GM18519 (cell line): Measurements from ENCODE around the gene LEFTY1.
"Not testable (repeated sequence)": the region's sequence is repeated elsewhere in the genome, so short reads cannot be mapped to it uniquely, and the experiment has no call there.

ENCODE experiments used
- ATAC-seq: cut with Tn5 transposase; IDR thresholded peaks from one replicate; pipeline ENCODE4 v1.9.1; 2021; ENCODE audit warnings: mild to moderate bottlenecking, moderate library complexity; ENCODE audit not compliant: unreplicated experiment, low FRiP score

LEFTY1 gene

DNA sequence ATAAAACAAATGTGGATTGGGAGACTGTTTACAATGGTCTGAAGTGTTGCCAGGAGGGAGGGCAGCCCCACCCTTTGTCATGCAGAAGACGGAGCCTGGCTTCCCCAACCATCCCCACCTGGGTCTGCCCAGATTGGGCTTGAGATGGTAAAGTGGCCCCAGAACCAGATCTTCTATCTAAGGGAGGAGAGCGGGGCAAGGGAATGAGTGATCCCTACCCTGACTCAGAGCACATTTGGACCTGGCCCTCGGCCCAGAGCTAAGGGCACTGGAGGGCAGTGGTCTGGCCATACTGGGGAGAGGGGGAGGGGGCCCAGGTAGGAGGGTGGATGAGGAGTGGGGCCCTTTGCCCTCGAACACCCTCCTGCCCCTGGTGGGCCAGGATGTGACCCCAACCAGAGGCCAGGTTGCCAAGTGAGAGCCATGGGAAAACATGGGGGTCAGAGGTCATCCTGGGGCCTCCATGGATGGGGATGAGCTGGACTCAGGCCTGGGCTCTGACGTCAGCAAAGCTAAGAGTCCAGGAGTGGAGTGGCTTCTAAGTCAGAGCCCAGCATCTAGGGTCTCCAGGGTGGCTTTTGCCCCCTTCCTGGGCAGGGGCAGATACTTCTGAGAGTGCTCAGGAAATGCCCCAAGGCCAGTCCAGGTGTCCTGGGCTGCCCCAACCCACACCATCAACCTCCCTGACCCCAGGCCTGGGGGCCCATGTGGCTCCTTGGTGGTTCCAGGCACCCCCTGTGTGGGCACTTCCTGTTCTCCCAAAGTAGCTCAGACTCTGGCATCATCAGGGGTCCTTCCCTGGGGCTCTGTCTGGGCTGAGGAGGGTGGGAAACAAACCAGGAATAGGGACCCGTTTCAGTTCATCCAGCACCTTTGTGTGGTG, 1.6 kb upstream of the LEFTY1 start:
- ATAC-seq = no peak

DNA sequence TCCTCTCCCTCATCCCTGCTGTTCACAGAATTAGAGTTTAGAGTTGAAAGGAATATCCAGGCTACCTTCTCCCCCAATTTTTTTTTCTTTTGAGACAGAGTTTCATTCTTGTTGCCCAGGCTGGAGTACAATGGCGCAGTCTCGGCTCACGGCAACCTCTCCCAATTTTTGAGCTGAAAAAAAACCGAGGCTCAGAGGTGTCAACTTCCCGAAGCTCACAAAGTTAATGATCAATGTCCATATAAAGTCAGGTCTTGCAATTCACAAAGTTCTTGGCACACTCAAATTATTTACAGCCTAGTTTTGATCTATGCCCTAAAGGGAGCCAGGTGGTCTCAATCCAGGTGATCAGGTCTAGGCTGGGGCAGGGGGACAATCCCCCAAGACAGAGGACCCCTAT, 797 bp upstream of the LEFTY1 start:
- no peak for ATAC-seq

DNA sequence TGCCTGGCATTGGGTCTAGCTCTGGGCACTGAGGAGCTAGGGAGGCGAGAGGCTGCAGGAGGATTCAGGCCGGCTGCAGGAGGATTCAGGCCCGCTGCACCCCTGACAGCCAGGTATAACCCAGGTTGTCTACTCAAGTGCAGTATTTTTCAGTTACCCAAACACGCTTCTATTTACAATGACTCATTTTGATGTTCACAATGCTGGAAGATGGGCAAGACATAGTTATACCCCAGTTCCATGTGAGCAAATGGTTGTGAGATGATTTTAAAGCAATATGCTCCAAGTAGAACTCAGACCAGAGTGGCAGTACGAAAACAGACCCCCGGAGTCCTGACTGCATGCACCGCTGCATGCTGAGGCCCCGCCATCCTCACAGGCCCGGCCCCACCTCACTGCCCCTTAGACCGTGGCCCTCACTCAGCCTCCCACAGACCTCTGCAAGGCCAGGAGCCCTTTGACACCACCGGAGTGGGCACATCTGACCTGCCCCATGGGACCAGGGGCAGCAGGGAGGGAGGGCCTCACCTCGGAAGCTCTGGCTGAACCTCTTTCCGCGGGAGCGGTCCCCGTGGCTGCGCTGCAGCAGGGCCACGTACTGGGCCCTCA, 553 bp downstream of the LEFTY1 start:
- ATAC-seq = no peak

- not testable (repeated sequence) for ATAC-seq
These were observed 1.2 kb downstream of the LEFTY1 start for GRCh38 chr1:225887554-225888288.

- ATAC-seq = no peak
These were observed 2.0 kb downstream of the LEFTY1 start for GRCh38 chr1:225887030-225887314.

DNA sequence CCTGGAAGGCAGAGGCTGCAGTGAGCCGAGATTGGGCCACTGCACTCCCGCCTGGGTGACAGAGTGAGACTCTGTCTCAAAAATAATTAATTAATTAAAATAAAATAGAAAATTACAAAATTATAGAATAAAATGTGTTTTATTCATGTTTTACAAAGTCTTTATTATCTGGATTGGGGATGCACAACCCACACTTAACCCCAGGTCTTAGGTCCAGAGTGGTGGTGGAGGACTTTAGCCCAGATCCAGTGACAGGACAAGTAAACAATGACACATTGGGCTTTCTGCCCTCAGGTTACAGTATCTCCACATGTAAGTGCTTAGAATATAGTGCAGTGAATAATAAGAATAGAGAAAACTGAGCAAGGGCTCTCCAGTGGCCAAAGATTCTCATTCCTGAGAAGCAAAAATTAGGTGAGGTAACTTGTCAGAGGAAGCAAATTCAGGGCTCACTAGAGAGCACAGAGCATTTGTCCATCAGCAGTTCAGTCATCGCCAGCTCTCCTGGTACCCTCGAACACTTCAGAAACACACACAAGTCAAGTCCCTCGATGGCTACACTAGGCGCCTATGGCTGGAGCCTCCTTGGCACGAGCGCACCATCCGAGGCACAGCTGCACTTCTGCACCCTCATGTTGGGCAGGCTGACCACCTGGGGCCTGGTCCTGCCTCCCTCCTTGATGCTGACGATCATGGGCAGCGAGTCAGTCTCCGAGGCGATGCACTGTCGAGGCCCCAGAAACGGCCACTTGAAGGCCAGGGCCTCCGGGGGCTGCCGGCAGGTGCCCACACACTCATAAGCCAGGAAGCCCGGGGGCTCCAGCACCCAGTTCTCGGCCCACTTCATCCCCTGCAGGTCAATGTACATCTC, 2.6 kb downstream of the LEFTY1 start:
- no peak for ATAC-seq

- no peak for ATAC-seq
These were observed 3.6 kb downstream of the LEFTY1 start for GRCh38 chr1:225885336-225885735.

DNA sequence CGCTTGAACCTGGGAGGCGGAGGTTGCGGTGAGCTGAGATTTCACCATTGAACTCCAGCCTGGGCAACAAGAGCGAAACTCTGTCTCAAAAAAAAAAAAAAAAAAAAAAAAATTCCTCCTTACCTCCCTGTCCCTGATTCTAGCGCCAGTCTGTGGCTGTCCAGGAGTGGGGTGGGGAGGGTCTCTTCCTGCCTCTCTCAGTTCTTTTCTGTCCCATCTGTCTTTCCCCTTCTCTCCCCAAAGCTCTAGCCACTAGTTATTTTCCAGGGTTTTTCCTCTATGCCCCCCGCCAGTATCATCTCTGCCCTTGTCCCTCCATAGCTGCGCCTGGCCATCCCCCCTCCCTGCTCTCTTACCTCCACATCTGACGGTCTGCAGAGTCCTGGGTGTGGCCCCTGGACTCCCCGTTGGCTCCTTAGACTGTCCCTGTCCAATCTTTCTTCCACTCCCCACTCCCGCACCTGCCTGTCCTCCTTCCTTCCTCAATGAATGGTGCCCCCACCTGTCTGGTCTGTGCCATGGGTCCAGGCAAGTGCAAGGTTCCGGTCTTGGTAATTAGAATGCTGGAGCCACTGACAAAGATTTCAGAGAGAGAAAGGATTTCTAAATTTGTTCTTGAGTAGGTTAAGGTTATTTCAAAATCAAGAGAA, 5.2 kb downstream of the LEFTY1 start:
- no peak for ATAC-seq

DNA sequence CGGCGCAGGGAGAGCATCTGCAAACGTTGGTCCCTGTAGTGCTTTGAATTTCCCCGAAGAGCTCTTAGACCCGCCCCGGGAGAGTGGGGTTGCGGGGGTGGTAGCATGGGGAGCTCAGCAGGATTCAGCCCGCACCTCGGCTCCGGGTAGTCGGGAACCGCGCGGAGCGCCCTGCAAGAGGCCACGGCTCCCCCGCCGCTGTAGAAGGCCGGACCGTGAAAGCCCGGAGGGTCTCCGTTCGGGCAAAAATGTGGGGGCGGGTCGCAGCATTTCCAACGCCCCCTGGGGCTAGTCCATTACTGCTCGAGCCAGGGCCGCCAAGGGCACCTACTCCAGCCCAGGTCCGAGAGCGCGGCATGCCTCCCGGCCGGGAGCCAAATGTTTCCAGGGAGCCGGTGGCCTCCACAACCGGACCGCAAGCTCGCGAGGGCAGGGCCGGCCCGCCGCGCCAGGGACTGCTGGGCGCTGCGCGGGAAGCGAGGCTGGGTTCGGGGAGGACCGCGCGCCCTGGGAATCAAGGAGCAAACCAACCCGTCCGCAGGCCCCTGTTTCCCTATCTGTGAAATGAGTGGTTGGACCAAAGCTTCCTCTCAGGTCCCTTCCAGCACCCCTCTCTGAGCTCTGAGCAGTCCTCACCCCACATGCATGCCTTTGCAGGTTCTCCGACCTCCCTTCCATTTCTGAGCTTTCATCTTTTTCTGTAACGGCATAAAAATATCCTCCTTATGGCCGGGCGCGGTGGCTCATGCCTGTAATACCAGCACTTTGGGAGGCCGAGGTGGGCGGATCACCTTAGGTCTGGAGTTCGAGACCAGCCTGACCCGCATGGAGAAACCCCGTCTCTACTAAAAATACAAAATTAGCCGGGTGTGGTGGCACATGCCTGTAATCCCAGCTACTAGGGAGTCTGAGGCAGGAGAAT, 6.0 kb downstream of the LEFTY1 start:
- peak; percentile 1 for ATAC-seq

DNA sequence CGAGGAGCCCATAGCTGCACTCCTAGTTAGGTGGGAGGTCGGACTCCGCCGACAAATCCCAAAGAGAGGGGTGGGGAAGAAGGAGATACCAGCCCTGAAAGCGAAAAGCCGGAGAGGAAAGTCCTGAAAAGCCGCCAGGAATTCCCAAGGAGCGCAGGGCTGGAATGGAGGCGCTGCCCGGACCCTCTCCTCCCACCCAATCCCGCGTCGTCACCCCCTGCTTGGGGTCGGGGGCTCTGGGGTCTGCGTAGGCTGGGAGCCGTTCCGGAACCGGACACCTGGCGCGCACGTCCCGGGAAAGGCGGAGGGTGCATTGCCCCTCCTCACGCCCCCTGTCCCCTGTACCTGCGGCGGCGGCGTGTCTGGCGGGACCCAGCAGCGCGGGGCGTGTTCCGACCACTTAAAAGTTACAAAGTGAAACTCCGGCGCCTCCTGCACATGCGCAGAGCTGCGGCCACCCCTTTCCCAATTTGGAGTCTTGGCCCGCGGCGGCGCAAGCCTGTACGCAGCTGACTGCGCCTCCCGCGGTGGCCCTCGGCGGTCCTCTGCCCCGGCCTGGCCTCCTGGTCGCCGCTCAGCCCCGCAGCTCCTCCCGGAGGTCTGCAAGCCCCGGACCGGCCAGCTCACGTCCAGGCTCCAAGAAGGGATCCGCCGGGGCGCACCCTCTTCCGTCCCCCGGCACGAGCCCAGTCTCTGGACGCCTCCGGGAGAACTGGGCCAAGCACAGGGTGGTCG, 6.8 kb downstream of the LEFTY1 start, which contains the start of gene TMEM63A:
Gene TMEM63A, minus strand, starts transcription at position 422 of the 735 bp plus-strand sequence. CDS start 4,800 bp downstream, outside the sequence.
- ATAC-seq = peak; percentile 55

DNA sequence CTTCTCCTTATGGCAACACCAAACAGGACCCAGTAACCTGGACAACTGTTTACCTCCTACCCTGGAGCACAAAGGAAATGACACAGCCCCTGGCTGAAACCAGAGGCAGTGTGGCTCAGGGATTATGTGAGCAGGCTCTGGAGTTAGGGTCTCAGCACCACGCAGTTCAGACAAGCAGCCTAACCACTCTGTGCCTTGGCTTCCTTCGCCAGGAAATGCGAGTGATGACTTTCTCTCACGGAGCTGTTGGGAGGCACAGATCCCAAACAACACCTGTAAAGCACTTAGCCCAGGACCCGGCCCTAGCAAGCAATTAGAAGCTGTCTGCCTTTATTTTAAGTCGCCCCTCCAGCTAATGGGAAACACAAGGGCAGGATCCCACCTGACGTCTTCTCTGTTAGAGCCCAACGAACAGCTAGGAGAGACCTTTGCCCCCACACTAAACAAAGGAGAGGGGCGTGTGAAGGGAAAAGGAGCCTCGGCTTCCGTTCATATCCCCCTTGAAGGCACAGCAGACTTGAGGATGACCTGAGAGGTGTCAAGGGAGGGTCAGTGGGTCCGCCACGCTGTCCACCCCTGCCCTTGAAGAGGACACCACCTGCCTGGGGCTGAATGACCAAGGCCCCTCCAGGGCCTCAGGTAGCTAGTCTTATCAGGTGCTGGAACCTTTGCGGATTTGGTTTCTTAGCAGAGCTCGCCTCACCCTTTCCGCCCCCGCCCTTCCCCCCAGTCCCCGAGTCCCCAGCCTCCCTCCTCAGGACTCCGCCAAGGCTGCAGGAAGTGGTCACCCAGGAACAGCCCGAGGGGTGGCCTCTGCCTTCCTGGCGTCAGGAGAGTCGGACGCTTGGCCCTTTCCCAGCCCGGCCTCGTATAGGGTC, 7.6 kb downstream of the LEFTY1 start:
- no peak for ATAC-seq

GRCh38 chr1:225880636-225881035, 8.3 kb downstream of the LEFTY1 start:
- no peak for ATAC-seq

- no peak for ATAC-seq
These were observed 8.7 kb downstream of the LEFTY1 start for GRCh38 chr1:225880222-225880588.

GRCh38 chr1:225879521-225880221, 9.3 kb downstream of the LEFTY1 start:
- no peak for ATAC-seq

- no peak for ATAC-seq
These were observed 10.7 kb downstream of the LEFTY1 start for GRCh38 chr1:225878282-225878681.

GRCh38 chr1:225877580-225877979, 11.4 kb downstream of the LEFTY1 start:
- no peak for ATAC-seq
